Body of pancreas (tissue), 4 donors: ENCODE results near the gene WEE1. TPM values are rescaled to one million over a fixed set of nuclear protein-coding genes. Genes with fewer than 3 reads are reported as not detected.
"Not testable (repeated sequence)": the region's sequence is repeated elsewhere in the genome, so short reads cannot be mapped to it uniquely, and the experiment has no call there.

Source experiments
- ATAC-seq: fragments of 150-250 bp; one replicate; pipeline ENCODE4 v1.9.1; 2016
- DNase-seq, 4 donors: peaks; one replicate each; pipeline ENCODE4 v3.0.0-alpha.2; 2019
- H3K27ac ChIP-seq, 4 donors: fragments of 200-600 bp; sonication (generic); 1 replicate in 3 of 4; 2 replicates in 1 of 4; pipeline versions ENCODE4 v1.5.1 to v1.6.1; 2016 to 2019; ENCODE audit warnings: mild to moderate bottlenecking in 1 of 4, mixed read lengths in 1 of 4, moderate library complexity in 1 of 4
- H3K27me3 ChIP-seq, 2 donors: fragments of 200-600 bp; sonication (generic); one replicate each; pipeline ENCODE4 v1.6.0; 2016; ENCODE audit warnings: mild to moderate bottlenecking in 1 of 2
- H3K36me3 ChIP-seq, 2 donors: fragments of 200-600 bp; sonication (generic); replicated peaks in 1 of 2; 2 replicates each; pipeline ENCODE4 v1.5.1; 2016; ENCODE audit warnings: low read depth in 2 of 2; ENCODE audit not compliant: insufficient read depth in 1 of 2
- H3K4me1 ChIP-seq: fragments of 200-600 bp; sonication (generic); one replicate; pipeline ENCODE4 v1.6.0; 2016
- H3K4me3 ChIP-seq, 2 donors: fragments of 200-600 bp; sonication (generic); 1 replicate in 1 of 2; 2 replicates in 1 of 2; pipeline ENCODE4 v1.5.1; 2016 to 2019
- H3K9me3 ChIP-seq, 3 donors: fragments of 200-600 bp; sonication (generic); 1 replicate in 2 of 3; 2 replicates in 1 of 3; pipeline ENCODE4 v1.5.1; 2016
- POLR2A ChIP-seq, 3 donors: fragments of 450-650 bp; IDR thresholded peaks; one replicate each; pipeline ENCODE4 v1.6.1; 2016; ENCODE audit warnings: antibody characterized with exemption in 3 of 3, mild to moderate bottlenecking in 2 of 3
- WGBS, 2 donors: methylation state at CpG; one replicate each; pipeline ENCODE4 v1.1.5; 2017; 5-methylcytosine and 5-hydroxymethylcytosine counted together
- intact Hi-C: fragments of 100-400 bp; cut with DNase I; formaldehyde crosslinking; loops from one replicate; pipeline ENCODE4 v1.15.1; 2023
- total RNA-seq, 2 donors: library from RNA; depleted of rRNA; stranded (reverse); fragments of >200 nt; gene quantifications; one replicate each; pipeline ENCODE4 v1.1.0, GENCODE V29; 2016
- TF ChIP-seq, protein P1 (sequence below), 7 experiments: fragments of 450-650 bp in 4 of 7; fragments of 200-600 bp in 3 of 7; sonication (generic) in 3 of 7; IDR thresholded peaks; one replicate each; pipeline ENCODE4 v1.5.1; 2016 to 2019; ENCODE audit warnings: antibody characterized with exemption in 7 of 7

Gene WEE1
- total RNA-seq, 2 donors from 2014 or later, result 11.2 to 16.8 TPM

DNA sequence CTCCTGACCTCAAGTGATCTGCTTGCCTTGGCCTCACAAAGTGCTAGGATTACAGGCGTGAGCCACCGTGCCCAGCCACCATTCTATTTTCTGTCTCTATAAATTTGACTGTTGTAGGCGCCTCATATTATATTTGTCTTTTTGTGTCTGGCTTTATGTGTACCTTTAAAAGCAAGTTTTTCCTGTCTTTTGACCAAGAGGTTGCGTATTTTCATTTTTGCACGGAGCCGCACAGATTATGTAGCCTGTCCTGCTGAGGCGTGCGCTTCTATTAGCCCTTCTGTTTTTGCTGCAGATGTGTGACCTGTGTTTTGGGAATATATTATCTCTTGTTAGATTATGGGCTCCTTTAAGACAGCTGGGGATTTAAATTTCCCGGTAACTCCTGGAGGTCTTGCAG, 40.4 kb upstream of the WEE1 start:
- no peak for TF ChIP-seq POLR2A (IDR thresholded peaks at IDR 0.05)
- TF ChIP-seq, protein P1, sequence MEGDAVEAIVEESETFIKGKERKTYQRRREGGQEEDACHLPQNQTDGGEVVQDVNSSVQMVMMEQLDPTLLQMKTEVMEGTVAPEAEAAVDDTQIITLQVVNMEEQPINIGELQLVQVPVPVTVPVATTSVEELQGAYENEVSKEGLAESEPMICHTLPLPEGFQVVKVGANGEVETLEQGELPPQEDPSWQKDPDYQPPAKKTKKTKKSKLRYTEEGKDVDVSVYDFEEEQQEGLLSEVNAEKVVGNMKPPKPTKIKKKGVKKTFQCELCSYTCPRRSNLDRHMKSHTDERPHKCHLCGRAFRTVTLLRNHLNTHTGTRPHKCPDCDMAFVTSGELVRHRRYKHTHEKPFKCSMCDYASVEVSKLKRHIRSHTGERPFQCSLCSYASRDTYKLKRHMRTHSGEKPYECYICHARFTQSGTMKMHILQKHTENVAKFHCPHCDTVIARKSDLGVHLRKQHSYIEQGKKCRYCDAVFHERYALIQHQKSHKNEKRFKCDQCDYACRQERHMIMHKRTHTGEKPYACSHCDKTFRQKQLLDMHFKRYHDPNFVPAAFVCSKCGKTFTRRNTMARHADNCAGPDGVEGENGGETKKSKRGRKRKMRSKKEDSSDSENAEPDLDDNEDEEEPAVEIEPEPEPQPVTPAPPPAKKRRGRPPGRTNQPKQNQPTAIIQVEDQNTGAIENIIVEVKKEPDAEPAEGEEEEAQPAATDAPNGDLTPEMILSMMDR (IDR thresholded peaks at IDR 0.05), result no peak
- peaks cover 7% of the 10 kb centered on the region for H3K4me1 ChIP-seq
- H3K36me3 ChIP-seq, result no peaks in the 10 kb centered on the region
- H3K27me3 ChIP-seq, result no peaks in the 10 kb centered on the region
- WGBS, 2 donors, result 86 to 88% methylated on average over 9 of the region's 9 CpGs
- H3K27ac ChIP-seq, result no peak overlapping the region
- intact Hi-C loops, result loop anchor here (10.0 kb wide), 1 partner anchor 82 kb away; no protein-coding TSS in a partner anchor
- ATAC-seq (no peak), DNase-seq (no peak)
- no peaks in the 10 kb centered on the region for H3K9me3 ChIP-seq
- no peak overlapping the region for H3K4me3 ChIP-seq

DNA sequence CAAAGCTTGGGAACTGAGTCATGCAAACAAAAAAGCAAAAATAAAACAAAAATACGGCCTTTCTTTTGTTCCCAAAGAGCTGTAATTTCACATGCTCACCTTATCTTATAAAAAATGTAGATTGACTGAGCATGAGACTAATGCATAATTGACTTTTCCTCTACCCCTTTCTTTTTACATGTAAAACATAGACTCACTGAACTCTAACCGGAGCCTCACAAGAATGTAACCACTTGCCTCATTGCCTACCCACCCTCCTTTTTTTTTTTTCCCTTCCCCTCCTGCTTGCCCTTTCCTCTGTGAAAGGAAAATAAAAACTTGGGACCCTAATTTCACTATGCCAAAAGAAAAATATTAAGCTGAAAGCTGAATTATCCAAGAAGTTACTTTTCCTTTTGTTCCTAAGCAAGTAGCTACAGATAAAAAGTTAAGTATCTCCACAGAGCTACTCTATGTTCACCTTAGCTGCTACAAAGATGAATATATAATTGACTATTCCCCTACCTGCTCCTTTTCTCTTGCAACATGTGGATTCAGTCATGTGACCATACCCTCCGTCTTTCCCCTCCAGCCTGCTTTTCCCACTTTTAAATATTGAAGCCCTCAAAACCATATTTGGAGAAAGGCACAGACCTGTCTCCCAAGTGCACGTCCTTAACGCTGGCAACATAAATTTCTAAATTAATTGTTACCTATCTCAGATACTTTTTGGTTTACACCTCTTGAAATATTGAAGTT, 39.6 kb upstream of the WEE1 start:
- no peaks in the 10 kb centered on the region for H3K9me3 ChIP-seq
- H3K4me1 ChIP-seq, result peaks cover 7% of the 10 kb centered on the region
- no peaks in the 10 kb centered on the region for H3K36me3 ChIP-seq
- no peak for DNase-seq
- no peak overlapping the region for H3K27ac ChIP-seq
- no peak overlapping the region for H3K4me3 ChIP-seq
- TF ChIP-seq, protein P1 (IDR thresholded peaks at IDR 0.05), result no peak
- no peak for TF ChIP-seq POLR2A (IDR thresholded peaks at IDR 0.05)
- no peak for ATAC-seq
- H3K27me3 ChIP-seq, result no peaks in the 10 kb centered on the region
- 80 to 82% methylated on average over 5 of the region's 5 CpGs for WGBS, 2 donors
- intact Hi-C loops, result loop anchor here (10.0 kb wide), 1 partner anchor 81 kb away; no protein-coding TSS in a partner anchor

DNA sequence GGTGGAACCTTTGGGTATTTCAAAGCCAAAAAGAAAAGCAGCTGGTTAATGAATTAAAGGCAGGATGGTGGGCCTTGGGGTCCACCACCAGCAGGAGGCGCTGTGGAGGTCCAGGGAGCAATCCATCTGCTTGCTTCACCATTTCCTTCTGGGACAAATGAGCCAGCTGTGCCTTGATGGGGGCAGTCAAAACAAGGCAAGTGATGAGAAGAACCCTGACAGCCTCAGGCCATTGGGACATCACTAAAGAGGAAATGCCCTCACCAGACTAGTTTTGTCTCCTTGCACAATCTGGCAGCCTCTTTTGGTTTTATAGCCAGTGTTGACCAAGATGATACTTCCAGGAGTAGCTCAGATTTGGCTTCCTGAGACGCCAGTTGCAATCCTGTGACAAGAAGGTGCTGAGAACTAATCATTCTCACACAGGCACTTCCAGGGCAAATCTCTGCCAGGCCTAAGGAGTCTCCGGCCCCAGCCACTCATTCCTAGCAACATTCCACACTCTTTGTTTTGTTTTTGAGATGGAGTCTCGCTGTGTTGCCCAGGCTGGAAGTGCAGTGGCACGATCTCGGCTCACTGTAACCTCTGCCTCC, 38.2 kb upstream of the WEE1 start:
- no peaks in the 10 kb centered on the region for H3K4me1 ChIP-seq
- H3K36me3 ChIP-seq, result no peaks in the 10 kb centered on the region
- TF ChIP-seq, protein P1 (IDR thresholded peaks at IDR 0.05), result peak; percentile 62 to 80 (median 77)
- no peak for TF ChIP-seq POLR2A (IDR thresholded peaks at IDR 0.05)
- intact Hi-C loops, result loop anchor here (10.0 kb wide), 1 partner anchor 80 kb away; no protein-coding TSS in a partner anchor
- no peak overlapping the region for H3K27ac ChIP-seq
- DNase-seq (peak; percentile 73 to 86 (median 82)), ATAC-seq (peak; percentile 80)
- H3K27me3 ChIP-seq, result no peaks in the 10 kb centered on the region
- no peak overlapping the region for H3K4me3 ChIP-seq
- H3K9me3 ChIP-seq, result no peaks in the 10 kb centered on the region
- WGBS, 2 donors, result 71 to 73% methylated on average over 5 to 6 of the region's 6 CpGs

DNA sequence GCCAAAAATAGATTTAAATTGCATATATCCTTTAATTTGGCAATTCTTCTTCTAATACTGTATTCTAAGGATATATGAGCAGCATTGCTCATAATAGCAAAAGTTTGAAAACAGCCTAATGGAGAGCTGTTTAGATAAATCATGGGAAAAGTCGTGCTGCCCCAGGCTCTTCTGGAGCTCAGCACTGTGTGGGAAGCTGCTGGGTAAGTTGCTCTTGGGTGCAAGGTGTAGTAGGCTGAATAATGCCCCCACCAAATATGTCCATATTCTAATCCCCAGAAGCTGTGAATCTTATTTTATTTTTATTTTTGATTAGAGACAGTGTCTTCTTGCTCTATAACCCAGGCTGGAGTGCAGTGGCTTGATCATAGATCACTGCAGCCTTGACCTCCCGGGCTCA, 34.9 kb upstream of the WEE1 start:
- Histone ChIP-seq H3K27me3 (no peaks in the 10 kb centered on the region), H3K4me1 (no peaks in the 10 kb centered on the region), H3K9me3 (no peaks in the 10 kb centered on the region), H3K36me3 (no peaks in the 10 kb centered on the region), H3K27ac (no peak overlapping the region), H3K4me3 (no peak overlapping the region)
- WGBS, 2 donors, result 74 to 76% methylated on average over 2 of the region's 2 CpGs
- intact Hi-C loops, result loop anchor here (10.0 kb wide), 1 partner anchor 76 kb away; no protein-coding TSS in a partner anchor
- TF ChIP-seq POLR2A (IDR thresholded peaks at IDR 0.05), result no peak
- TF ChIP-seq, protein P1 (IDR thresholded peaks at IDR 0.05), result no peak
- no peak for ATAC-seq
- DNase-seq, result no peak

DNA sequence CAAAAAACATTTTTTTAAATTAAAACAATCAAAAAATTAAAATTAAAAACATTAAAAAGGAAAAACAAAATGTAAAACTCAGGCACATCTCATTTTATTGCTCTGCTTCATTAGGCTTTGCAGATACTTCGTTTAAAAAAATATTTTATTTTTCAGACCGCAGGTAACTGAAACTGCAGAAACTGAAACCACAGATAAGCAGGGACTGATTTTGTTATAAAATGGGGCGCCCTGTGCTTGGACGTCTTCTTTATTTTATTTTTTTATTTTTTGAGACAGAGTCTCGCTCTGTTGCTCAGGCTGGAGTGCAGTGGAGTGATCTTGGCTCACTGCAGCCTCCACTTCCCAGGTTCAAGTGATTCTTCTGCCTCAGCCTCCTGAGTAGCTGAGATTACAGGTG, 24.3 kb upstream of the WEE1 start:
- H3K27ac ChIP-seq, H3K9me3 ChIP-seq, H3K4me3 ChIP-seq, H3K36me3 ChIP-seq, DNase-seq, intact Hi-C loops, H3K4me1 ChIP-seq, ATAC-seq, H3K27me3 ChIP-seq: not testable (repeated sequence)
- 88 to 94% methylated on average over 5 of the region's 5 CpGs for WGBS, 2 donors
